GM12891 (cell line): ENCODE measurements around the gene CEBPG.

Experiments
- POLR2A ChIP-seq: IDR thresholded peaks from 2 replicates; pipeline ENCODE4 v1.6.1; 2011; ENCODE audit warnings: low read depth, low read length, control low read depth
- POLR2AphosphoS5 ChIP-seq: IDR thresholded peaks from 2 replicates; pipeline ENCODE4 v1.6.1; 2011; ENCODE audit warnings: low read depth, low read length, control low read depth
- POU2F2 ChIP-seq: IDR thresholded peaks from 2 replicates; pipeline ENCODE4 v1.6.1; 2011; ENCODE audit warnings: low read depth, mild to moderate bottlenecking, control low read depth, low read length, moderate library complexity
- SPI1 ChIP-seq: IDR thresholded peaks from 2 replicates; pipeline ENCODE4 v1.6.1; 2011; ENCODE audit warnings: low read depth, low read length, control low read depth
- TAF1 ChIP-seq: IDR thresholded peaks from 2 replicates; pipeline ENCODE4 v1.6.1; 2011; ENCODE audit warnings: low read depth, low read length, control low read depth

DNA sequence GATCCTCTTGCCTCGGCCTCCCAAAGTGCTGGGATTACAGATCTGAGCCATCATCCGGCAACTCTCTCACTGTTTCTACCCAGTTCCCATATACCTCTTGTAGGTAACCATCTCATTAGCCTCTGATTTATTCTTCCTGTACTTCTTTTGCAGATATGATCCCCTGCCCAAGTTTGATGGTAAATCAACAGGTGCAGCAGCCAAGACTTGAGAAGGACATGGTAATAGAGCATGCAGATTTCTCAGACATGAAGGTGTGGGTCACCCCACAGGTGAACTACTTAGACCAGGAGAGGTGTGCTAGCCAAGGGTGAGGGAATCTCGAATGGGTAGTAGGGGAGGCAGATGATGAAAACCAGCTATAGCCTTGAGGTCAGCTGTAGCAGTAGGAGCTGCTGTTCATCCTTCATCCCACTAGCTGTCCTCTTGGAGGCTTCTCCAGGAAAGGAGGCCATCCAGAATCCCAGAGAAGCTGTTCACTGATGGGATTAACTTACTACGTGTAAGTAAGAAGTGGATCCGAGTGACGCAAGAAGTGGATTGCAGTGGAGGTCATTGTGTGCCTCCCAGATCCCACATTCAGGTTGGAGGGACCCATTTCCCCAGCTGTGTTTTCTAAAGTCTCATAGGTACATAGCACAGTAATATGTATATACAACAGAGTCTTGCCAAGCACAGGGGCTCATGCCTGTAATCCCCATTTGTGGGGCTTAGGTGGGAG, 10.8 kb upstream of the CEBPG start:
- TF ChIP-seq POLR2A, result no peak
- no peak for TF ChIP-seq POLR2AphosphoS5
- TF ChIP-seq SPI1, result no peak
- TF ChIP-seq POU2F2, result no peak
- no peak for TF ChIP-seq TAF1
